GM21528 (cell line): ENCODE data around the gene RBM17.
"Not testable (repeated sequence)": the region's sequence is repeated elsewhere in the genome, so short reads cannot be mapped to it uniquely, and the experiment has no call there.

Experiments
- ATAC-seq: cut with Tn5 transposase; IDR thresholded peaks from one replicate; pipeline ENCODE4 v1.9.1; 2021; ENCODE audit warnings: mild to moderate bottlenecking, moderate library complexity; ENCODE audit not compliant: unreplicated experiment, low FRiP score

RBM17 gene

DNA sequence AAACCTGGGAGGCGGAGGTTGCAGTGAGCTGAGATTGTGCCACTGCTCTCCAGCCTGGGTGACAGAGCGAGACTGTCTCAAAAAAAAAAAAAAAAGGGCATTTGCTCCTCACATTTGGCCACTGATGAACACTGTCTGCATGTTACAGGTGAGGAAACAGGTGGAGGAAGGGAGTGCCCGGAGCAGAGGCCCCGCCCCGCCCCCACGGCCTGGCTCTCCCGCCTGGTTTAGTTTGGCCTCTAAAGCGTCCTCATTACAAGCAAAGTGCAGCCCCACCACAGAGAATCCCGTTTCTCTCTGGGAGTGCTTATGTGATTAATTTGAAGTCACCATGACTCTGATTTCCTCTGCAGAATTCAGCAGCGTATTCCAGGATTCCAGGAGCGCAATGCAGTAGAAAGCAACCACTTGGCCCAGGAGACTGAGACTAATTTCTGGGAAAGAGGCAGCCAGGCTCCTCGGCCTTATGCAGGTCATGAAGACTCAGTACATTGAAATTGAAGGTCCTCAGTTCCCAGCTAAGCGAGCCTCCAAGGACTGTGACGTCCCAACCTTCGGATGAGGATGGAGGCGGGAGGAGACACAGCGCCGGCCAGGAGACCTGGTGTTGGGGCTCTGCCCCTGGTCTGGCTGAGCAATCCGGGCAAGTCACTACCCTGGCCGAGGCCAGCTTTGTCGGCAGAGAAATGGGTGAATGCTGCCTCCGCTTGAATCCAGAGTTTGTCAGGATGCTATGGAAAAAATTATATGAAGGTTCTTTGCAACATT lies 44.7 kb downstream of the RBM17 start:
- ATAC-seq, result no peak

DNA sequence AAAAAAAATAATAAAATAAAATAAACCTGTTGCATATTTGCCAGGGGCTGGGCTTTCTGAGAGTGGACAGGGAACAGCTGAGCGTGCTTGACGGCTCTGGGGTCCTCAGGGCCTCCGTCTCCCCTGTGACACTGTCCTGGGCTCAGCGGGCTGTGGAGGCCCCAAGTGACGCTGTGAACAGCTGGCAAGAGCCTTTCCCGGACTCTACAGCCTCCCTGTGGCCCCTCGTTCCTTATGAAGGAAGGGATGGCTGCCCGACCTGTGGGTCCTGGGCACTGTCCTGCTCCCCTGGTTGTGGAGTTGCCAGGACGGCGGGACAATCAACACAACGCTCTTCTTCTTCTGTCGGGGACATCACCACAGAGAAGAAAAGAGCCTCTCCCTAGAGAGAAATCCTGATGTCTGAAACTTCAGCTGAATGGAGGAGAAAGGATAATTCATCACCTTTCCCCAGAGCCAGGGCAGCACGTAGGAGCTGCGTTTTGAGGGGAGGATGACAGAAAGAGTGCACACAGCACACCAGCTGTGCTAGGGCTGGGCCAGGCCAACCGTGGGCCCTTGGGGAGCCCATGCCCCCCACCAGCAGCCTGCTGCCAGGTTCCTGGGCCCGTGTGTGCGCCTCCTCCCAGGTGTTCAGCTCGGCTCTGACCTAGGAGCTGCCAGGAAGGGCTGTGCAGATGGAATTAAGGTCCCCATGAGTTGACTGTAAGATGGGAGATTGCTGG lies 45.4 kb downstream of the RBM17 start:
- ATAC-seq, result no peak

DNA sequence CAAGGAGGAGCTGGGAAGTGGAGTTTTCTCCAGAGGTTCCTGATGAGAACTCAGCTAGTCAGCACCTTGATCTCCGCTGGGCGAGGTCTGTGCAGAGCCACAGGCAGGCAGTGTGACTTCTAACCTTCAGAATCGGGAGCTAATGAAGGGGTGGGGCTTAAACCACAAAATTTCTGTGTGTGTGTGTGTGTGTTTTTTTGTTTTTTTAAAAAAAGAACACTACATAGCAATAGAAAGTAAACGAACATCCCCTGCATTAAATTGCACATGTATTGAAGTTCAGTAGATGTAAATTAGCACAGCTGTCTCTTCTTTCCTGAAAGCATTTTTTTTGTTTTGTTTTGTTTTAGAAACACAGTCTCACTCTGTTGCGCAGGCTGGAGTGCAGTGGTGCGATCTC lies 46.2 kb downstream of the RBM17 start:
- no peak for ATAC-seq

DNA sequence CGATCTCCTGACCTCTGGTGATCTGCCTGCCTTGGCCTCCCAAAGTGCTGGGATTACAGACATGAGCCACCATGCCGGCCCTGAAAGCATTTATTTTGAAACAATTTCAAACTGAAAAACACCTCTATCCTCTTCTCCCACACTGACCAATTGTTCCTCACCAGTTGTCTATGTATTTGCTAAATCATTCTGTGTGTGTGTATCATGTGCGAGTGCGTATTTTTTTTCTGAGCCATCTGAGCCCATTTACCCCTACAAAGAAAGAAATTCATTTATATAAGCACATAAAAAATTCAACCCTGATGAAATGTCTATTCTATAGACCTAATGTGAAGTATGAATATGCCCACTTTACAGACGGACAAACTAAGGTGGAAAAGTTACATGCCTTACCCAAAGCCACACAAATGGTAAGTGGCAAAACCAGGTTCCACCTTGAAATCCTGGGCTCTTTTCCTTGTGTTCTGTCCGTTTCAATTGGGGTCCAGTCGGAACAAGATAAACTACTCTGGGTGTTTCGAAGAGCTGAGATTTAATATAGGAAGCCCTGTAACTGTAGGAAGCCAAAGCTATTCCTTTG lies 46.8 kb downstream of the RBM17 start:
- no peak for ATAC-seq

DNA sequence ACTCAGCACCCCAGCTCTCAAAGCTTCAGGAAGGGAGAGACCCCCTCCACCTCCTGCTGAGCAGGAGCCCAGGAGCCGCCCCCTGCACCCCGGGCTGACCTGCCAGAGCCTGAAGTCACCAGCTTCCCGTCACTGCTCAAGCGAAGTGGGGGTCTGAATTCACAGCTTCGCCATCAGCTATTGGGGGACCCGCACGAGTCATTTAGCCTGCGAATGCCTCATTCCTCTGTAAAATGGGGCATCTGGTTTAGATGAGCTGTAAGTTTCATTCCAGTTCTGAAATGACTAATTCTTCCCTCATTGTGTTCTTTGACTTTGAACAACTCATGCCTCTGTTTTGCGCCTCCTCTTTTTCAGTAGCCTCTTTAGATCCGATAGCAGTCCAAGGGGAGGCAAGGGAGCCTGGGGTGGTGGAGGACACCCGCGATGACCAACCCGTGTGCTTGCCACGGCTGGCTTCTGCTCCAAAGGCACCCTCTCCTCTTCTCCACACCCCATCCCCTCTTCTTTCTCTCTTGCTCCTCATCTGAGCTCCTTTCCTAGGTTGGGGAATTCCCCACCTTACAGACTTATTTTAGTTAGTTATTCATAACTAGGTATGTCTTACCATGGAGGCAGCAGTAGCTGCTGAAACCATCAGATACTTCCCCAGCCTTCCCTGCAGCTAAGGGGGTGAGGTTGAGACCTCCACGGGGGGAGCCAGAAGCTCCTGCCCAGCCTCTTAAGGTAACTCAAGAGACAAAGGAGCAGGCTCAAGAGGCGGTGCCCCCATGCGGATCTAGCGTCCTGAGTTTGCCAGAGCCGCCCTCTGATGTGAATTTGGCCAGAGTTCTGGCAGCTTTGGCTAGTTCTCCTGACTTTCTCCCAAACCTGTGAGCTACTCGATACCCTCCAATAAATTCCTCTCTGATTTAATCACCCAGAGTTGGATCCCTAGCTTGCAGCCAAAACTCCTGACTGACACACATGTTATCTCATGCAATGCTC lies 47.7 kb downstream of the RBM17 start:
- peak; percentile 44 for ATAC-seq

DNA sequence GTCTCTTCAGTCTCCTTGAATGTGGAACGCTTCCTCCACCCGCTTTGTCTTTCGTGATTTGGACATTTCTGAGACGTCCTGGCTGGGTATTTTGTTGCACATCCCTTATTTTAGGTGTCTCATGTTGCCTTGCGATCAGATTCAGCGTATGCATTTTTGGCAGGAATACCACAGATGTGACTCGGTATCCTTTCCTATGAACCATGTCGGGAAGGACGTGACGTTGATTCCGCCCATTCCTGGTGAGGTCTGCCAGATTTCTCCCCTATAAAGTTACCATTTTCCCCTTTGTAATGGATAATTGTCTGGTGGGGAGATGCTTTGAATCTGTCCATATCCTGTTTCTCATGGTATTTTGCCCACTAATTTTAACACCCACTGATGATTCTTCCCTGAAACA lies 49.6 kb downstream of the RBM17 start:
- no peak for ATAC-seq

DNA sequence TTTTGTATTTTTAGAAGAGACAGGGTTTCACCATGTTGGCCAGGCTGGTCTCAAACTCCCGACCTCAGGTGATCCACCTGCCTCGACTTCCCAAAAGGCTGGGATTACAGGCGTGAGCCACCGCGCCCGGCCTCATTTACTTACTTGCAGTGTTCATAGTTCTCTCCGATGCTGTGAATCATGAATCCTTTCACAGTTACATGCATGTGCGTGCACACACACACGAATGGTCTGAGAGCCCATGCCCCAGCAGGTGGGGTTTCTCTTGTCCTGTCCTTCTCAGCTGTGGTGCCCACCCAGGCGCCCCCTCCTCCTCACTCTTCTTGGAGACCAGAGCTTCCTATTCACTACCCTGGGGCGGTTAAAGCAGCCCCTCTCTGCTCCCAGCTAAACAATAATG lies 50.6 kb downstream of the RBM17 start:
- no peak for ATAC-seq

DNA sequence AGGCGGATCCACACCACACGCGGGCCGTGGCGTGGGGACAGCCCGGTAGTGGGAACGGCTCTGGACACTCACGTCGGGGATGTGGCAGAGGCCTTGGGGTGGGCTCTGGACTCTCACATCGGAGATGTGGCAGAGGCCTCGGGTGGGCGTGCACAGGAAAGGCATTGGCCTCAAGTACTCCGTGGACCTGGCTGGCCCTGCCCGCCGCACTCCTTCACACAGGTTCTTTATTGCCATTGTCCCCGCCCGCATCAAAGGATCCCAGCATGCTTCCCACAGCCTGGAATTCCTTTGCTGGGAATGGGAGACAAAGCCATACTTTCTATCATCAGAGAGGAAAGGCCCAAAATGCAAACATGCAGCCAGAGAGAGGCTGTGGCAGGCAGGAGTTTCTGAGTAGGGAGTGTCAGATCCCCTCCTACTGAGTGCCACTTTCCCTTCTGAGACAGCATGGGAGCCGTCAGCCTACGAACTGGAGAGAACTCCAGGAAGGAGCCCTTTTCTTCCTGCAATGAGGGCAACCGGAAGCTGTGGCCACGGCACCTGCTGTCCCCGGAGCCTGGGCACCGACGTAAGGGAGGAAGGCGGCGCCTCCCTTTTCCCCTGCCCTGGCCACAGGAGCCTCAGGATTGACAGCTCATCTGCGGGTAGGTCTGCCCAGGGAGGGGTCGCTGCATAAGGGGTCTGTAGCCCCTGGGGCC lies 51.5 kb downstream of the RBM17 start:
- ATAC-seq, result no peak

DNA sequence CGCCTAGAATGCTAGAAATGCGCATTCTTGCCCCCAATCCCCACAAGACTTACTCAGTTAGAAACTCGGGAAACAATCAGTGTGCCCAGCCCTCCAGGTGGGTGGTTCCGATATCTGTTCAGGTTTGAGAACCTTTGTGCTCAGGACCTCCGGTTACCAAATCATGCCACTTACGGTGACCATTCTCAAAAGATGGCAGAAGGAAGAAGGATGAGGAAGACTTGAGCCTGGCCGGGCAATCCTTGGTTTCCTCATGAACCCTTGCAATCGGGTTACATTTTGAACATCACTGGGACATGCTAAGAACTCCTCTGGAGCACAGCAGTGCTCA lies 52.1 kb downstream of the RBM17 start:
- ATAC-seq, result no peak

DNA sequence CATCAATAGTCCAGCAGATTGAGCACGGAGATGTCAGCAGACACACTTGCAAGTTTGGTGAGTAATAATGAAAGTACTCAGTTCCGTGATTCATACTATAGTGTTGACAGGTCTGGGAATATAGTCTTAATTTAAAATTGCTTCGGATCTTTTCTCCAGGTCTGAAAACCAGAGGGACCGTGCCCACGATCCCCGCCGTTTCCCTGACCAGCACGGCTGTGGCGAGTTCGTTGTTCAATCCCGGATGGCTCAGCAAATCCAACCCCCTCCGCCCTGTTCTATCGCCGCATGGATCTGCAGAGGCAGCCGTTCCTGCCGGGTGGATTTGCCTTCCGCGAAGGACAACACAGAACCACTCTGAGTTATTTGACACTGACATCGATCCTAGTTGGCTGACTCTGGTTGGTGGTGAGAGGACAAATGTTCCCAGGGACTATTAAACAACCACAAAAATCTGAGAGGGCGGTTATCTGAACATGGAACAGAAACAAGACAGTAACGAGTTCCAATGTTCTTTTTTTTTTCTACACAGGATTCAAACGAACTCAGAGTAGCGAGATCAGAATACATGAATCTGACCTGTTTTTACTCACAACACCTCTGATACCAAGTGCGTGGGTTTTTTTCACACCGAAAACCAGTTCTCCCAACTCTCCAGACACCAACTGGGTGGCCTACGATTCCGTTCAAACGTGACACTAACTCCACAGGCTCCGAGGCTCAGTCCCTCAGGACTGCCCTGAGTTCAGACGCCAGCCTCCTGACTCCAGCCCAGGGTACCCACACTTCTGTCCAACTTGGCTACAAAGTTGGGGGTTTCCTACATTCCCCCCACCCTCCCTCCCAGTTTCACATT lies 52.7 kb downstream of the RBM17 start:
- peak; percentile 52 for ATAC-seq

DNA sequence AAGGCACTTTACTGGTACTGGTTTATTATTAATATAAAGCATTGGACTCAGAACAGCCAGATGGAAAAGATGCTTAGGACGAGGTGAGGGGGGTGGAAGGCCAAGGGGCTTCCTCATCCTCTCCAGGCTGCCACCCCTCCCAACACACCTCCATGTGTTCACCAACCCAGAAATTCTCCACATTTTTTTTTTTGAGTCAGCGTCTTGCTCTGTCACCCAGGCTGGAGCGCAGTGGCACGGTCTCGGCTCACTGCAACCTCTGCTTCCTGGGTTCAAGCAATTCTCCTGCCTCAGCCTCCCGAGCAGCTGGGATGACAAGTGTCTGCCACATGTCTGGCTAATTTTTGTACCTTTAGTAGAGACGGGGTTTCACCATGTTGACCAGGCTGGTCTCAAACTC lies 53.4 kb downstream of the RBM17 start:
- not testable (repeated sequence) for ATAC-seq

DNA sequence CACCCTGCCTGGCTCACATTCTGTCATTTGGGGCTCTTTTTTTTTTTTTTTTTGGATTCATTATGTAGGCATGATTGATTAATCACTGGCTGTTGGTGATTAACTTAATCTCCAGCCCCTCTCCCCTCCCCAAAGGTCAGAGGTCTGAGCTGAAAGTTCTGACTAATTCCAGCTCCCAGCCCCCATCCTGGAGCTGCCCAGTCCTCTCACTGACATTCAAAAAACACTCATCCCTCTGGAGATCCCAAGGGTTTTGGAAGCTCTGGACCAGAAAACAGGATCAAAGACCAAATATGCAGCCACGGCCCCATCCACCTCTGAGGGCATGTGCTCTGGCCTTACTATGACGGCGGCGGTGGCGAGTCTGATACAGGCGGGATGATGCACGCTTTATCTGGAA lies 53.8 kb downstream of the RBM17 start:
- no peak for ATAC-seq

DNA sequence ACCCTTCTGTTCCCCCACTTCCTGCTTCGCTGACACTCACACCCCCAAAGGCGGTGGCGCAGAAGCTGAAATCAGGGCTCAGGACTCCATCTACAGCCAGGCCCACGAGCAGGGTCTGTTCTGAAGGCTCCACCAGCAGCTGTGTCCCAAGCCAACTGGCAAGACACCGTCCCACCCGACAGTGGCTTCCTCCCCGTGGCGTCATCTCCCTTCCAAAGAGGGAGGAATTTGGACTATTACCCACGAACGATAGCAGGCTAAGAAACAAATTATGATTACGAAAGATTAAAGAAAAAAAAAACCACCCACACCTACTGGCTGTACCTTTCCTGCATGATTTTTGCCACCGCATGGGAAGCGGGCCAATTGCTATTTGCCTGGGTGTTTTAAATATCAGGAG lies 54.3 kb downstream of the RBM17 start:
- ATAC-seq, result no peak

DNA sequence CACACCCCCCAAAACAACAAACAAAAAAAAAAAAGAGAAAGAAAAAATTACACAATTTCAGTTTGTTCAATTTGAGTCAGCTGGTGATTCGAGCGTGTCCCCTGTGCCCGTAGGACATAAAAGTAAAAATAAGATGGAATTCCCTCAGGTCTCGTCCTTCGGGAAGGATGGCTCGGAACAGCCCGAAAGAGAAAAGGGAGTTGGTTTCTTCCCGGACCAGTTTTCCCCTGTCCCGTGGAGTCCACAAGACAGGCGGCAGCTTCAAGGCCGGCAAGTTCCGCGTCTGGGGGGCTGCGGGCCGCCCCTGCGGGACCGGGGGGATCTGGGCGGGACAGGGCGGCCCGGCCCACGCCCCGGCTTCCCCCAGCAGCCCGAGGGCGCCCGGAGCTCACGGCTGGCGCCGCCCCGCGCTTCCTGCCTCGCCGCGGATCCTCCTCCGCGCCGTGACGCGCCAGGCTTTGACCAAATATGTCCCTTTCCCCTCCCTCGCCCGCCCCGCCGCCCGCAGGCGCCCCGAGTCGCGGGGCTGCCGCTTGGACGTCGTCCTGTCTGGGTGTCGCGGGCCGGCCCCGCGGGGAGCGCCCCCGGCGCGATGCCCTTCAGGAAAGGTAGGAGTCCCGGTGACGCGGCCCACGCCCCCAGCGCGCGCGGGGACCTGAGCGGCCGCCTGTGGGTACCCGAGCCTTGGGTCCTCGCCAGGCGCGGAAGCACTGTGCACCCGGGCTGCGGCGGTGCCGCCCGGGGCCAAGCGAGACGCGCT lies 55.8 kb downstream of the RBM17 start:
- peak; percentile 76 for ATAC-seq

DNA sequence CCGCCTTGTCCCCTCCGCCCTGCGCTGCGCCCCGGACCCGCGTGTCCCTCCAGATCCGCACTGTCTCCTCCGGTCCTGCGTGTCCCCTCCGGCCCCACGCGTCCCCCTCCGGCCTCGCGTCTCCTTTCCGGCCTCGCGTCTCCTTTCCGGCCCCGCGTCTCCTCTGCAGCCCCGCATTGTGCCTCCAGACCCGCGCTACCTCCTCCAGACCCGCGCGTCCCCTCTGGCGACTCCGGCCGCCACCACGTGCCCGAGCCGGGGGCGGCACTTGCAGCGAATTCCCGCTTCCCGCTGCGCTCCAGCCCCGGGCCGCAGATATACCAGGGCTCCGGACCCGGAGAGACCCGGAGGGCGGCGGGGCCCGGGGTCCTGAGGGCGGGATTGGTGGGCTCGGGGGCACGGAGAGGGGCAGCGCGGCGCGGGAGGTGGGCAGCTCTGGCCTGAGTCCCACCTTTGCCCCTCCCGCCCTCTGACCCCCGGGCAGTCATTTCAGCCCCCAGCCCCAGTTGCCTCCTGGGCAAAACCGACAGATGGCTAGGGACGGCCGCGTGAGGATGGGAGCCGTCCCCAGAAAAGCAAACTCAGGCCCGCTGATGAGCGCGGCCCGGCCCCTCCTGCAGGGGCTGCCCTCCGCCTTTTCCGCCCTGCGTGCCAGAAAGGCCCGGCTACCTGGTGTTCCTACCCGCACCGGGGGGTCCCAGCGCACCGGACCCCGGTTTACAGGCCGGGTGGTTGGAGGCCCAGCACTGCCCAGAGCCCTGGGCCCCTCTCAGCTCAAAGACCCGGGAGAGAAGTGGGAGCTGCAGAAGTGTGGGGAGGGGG lies 56.5 kb downstream of the RBM17 start:
- peak; percentile 2 for ATAC-seq

DNA sequence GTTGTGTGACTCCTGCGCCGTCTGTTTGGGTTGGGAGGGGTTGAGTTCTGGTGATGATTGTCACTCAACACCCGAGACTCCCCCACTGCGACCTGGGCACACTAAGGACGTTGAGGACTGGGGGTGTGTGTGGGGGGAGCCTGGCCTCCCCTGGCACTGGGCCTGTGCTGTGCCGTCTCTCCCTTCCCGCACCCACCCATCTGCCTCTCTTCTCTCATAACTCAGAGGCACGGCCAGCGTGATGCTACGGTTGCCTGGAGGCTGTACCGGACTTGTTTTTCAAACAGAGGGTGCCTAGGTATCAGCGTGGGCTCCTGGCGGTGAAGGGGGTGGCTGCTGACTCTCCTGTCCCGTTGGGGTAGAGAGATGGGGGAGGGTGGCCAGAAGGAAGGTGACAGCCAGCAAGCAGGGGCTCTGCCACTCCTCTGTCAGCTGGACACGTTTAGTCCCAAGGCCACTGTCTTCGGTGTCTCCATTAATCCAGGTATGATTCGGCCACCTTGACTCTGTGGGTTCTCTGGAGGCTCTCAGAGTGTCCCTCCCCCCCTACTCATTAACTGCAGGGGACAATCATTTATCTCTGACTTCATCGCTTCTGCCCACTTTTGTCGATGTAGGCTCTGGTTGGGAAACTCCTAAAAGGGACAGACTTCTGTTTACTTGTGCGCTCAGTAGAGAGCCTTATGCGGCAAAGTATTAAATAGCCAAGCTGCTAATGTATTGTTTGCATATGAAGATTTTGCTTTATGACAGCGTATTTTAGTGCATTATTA lies 57.4 kb downstream of the RBM17 start:
- no peak for ATAC-seq

DNA sequence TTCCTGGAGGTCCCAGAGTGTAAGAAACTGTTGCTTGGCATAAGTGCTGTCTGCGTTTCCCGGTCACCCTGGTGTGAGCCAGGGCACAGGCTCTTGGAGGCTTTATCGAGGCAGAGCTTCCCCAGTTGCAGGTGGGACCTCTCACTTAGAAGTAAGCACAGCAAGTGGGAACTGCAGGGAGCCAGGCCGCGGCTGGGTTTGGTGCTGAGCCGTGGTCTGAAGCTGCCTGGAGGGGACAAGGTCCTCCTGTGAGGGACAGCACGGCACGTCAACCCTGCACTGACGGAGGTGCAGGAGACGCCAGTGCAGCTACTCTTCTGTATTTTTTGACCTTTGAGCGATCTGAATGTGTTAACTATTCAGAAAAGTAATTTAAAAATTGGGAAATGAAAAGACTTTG lies 58.1 kb downstream of the RBM17 start:
- ATAC-seq, result no peak
